Activated CD4-positive, alpha-beta T cell treated with anti-CD3 and anti-CD28 coated beads for 36 hours (primary cell): ENCODE measurements around the gene PABPC1L2A. TPM values are rescaled to one million over a fixed set of nuclear protein-coding genes. Genes with fewer than 3 reads are reported as not detected.

Experiments
- ATAC-seq: fragments of 200-7000 bp; cut with Tn5 transposase; one replicate; pipeline ENCODE4 v1.10.0; 2021; ENCODE audit warnings: mild to moderate bottlenecking, moderate library complexity
- CTCF ChIA-PET: fragments of 350-600 bp; sonication (Branson Sonifier 250); formaldehyde crosslinking; loops from one replicate; lab custom pipeline; 2021; ENCODE audit warnings: antibody characterized with exemption; lab: Charles Lee
- POLR2A ChIA-PET: fragments of 350-600 bp; sonication (Branson Sonifier 250); formaldehyde crosslinking; loops from one replicate; lab custom pipeline; 2021; ENCODE audit warnings: antibody characterized with exemption, inconsistent platforms; lab: Charles Lee
- DNase-seq: peaks from one replicate; pipeline ENCODE4 v3.0.0-alpha.2; 2020
- H3K27ac Mint-ChIP-seq: one replicate; pipeline ENCODE4 v1.8.0; 2021; ENCODE audit warnings: mixed read lengths
- H3K27me3 Mint-ChIP-seq: one replicate; pipeline ENCODE4 v1.8.0; 2021; ENCODE audit warnings: mixed read lengths
- H3K36me3 Mint-ChIP-seq: one replicate; pipeline ENCODE4 v1.8.0; 2021; ENCODE audit warnings: low read depth, mixed read lengths
- H3K4me1 Mint-ChIP-seq: one replicate; pipeline ENCODE4 v1.8.0; 2021; ENCODE audit warnings: mixed read lengths
- H3K4me3 Mint-ChIP-seq: one replicate; pipeline ENCODE4 v1.8.0; 2021; ENCODE audit warnings: mild to moderate bottlenecking, moderate library complexity, mixed read lengths
- H3K9me3 Mint-ChIP-seq: one replicate; pipeline ENCODE4 v1.8.0; 2021; ENCODE audit warnings: low read depth, mixed read lengths
- intact Hi-C, 2 experiments: fragments of 100-400 bp; cut with DNase I in 1 of 2; cut with micrococcal nuclease in 1 of 2; formaldehyde crosslinking; loops; one replicate each; pipeline versions ENCODE4 v1.14.2 to v1.15.1; 2022 to 2024; cut with DNase I, micrococcal nuclease
- total RNA-seq, 2 experiments: library from RNA; stranded (reverse); gene quantifications; one replicate each; pipeline ENCODE4 v1.2.3, GENCODE V29; 2021

PABPC1L2A gene
- total RNA-seq, 2 experiments from 2014 or later, result not detected

GRCh38 chrX:73028876-73029275 is 50.4 kb downstream of the PABPC1L2A start:
- intact Hi-C loops, result no loop called here
- Mint-ChIP-seq H3K4me3 (no peak overlapping the region), H3K27ac (no peak overlapping the region), H3K9me3 (peaks cover 4% of the 10 kb centered on the region), H3K36me3 (no peaks in the 10 kb centered on the region), H3K27me3 (peaks cover 2% of the 10 kb centered on the region), H3K4me1 (no peaks in the 10 kb centered on the region)
- ChIA-PET CTCF (no interaction called here), POLR2A (no interaction called here)
- no peak for DNase-seq
- ATAC-seq, result no peak

Other genes starting within 250 kb of the PABPC1L2A start
- not detected for gene FAM236C, start 166.9 kb downstream of the PABPC1L2A start, total RNA-seq
- gene FAM236A, start 141.3 kb downstream of the PABPC1L2A start, total RNA-seq, result not detected
- gene DMRTC1, start 135.7 kb downstream of the PABPC1L2A start, total RNA-seq, result under 1 TPM in 1 of 2 experiments, not detected in 1; 0.18 TPM
- not detected for gene PABPC1L2B, start 76.6 kb downstream of the PABPC1L2A start, total RNA-seq
- gene NAP1L2, start 135.3 kb upstream of the PABPC1L2A start, total RNA-seq, result 1 to 10 TPM; 1.9 to 2.9 TPM